Prostate gland (tissue), 2 donors: ENCODE data around the gene PRR7. TPM values are rescaled to one million over a fixed set of nuclear protein-coding genes. Genes with fewer than 3 reads are reported as not detected.

Experiments
- DNase-seq: peaks from one replicate; pipeline ENCODE4 v3.0.0-alpha.2; 2019; ENCODE audit warnings: low spot score
- H3K27ac ChIP-seq, 2 donors: fragments of 200-600 bp; sonication (generic); 2 replicates each; pipeline ENCODE4 v1.5.1; 2017 to 2019
- H3K27me3 ChIP-seq: fragments of 200-600 bp; sonication (generic); replicated peaks from 2 replicates; pipeline ENCODE4 v1.5.1; 2019; ENCODE audit not compliant: insufficient read depth
- H3K36me3 ChIP-seq, 2 donors: fragments of 200-600 bp; sonication (generic); 1 replicate in 1 of 2; 2 replicates in 1 of 2; pipeline versions ENCODE4 v1.5.1 to v1.8.1; 2017 to 2019
- H3K4me1 ChIP-seq: fragments of 200-600 bp; sonication (generic); replicated peaks from 2 replicates; pipeline ENCODE4 v1.5.1; 2019
- H3K4me3 ChIP-seq, 2 donors: fragments of 200-600 bp; sonication (generic); 2 replicates each; pipeline ENCODE4 v1.5.1; 2017 to 2019
- H3K9me3 ChIP-seq: fragments of 200-600 bp; sonication (generic); 2 replicates; pipeline ENCODE4 v1.5.1; 2017
- POLR2A ChIP-seq: fragments of 450-650 bp; IDR thresholded peaks from one replicate; pipeline ENCODE4 v1.6.1; 2016; ENCODE audit warnings: antibody characterized with exemption, mild to moderate bottlenecking
- POLR2AphosphoS5 ChIP-seq: sonication (generic); formaldehyde crosslinking; IDR thresholded peaks from one replicate; pipeline ENCODE4 v1.6.1; 2017; ENCODE audit warnings: antibody characterized with exemption
- WGBS: methylation state at CpG from one replicate; pipeline ENCODE4 v1.1.5; 2018; 5-methylcytosine and 5-hydroxymethylcytosine counted together
- intact Hi-C: fragments of 100-400 bp; cut with DNase I; formaldehyde crosslinking; loops from one replicate; pipeline ENCODE4 v1.14.2; 2022
- total RNA-seq, 2 donors: library from RNA; depleted of rRNA; stranded (reverse); fragments of >200 nt; gene quantifications; one replicate each; pipeline ENCODE4 v1.1.0, GENCODE V29; 2016
- TF ChIP-seq, protein P1 (sequence below), 4 experiments: fragments of 200-600 bp in 2 of 4; fragments of 450-650 bp in 2 of 4; sonication (generic) in 2 of 4; IDR thresholded peaks; 1 replicate in 3 of 4; 2 replicates in 1 of 4; pipeline ENCODE4 v1.5.1; 2016 to 2019; ENCODE audit warnings: antibody characterized with exemption in 4 of 4, mild to moderate bottlenecking in 2 of 4, moderate library complexity in 2 of 4

The PRR7 gene
- total RNA-seq, 2 donors from 2014 or later = 8.7 to 11.0 TPM

DNA sequence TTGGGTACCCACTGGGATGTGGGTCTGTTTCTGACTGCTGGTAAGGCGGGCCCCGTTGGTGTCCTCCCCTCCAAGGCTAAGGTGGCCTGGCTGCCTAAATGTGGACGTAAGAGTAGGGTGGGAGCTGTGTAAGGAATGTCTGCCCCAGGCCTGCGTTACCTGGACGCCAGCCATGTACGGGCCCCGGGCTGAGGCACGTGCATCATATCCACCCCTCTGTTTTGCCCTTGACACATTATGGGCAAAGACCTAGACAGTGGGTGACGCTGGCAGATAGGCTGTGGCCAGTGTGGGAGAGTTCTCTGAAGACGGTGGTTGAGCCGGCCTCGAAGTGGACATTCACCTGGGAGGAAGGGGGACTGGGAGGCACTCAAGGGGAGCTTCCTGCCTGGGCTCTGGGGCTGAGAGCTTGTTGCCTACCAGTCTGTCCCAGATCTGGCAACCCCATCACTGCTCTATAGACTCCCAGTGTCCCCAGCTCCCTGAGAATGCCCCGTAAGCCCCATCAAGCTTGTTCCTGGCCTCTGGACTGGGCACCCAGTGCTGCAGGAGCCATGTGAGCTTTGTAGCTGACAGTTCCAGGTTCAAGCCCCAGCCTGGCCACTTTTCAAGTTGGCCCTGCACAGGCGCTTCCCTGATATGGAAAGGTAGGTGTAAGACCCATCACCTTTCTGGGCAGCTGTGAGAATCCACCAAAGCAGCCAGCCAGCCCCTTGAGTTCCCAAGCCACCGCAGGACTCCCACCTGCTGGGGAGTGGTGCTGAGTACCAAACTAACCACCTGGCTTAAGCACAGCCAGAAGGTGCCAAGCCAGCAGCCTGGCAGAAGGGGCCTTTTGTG is 3.2 kb upstream of the PRR7 start:
- TF ChIP-seq, protein P1, sequence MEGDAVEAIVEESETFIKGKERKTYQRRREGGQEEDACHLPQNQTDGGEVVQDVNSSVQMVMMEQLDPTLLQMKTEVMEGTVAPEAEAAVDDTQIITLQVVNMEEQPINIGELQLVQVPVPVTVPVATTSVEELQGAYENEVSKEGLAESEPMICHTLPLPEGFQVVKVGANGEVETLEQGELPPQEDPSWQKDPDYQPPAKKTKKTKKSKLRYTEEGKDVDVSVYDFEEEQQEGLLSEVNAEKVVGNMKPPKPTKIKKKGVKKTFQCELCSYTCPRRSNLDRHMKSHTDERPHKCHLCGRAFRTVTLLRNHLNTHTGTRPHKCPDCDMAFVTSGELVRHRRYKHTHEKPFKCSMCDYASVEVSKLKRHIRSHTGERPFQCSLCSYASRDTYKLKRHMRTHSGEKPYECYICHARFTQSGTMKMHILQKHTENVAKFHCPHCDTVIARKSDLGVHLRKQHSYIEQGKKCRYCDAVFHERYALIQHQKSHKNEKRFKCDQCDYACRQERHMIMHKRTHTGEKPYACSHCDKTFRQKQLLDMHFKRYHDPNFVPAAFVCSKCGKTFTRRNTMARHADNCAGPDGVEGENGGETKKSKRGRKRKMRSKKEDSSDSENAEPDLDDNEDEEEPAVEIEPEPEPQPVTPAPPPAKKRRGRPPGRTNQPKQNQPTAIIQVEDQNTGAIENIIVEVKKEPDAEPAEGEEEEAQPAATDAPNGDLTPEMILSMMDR (IDR thresholded peaks at IDR 0.05) = no peak
- no peak for TF ChIP-seq POLR2A
- no peak for TF ChIP-seq POLR2AphosphoS5
- Histone ChIP-seq H3K36me3 (no peaks in the 10 kb centered on the region), H3K27me3 (no peaks in the 10 kb centered on the region), H3K4me3 (no peak overlapping the region), H3K27ac (no peak overlapping the region), H3K9me3 (no peaks in the 10 kb centered on the region), H3K4me1 (peaks cover 4% of the 10 kb centered on the region)
- 69% methylated on average over 15 of the region's 15 CpGs for WGBS
- no peak for DNase-seq
- intact Hi-C loops = no loop called here

DNA sequence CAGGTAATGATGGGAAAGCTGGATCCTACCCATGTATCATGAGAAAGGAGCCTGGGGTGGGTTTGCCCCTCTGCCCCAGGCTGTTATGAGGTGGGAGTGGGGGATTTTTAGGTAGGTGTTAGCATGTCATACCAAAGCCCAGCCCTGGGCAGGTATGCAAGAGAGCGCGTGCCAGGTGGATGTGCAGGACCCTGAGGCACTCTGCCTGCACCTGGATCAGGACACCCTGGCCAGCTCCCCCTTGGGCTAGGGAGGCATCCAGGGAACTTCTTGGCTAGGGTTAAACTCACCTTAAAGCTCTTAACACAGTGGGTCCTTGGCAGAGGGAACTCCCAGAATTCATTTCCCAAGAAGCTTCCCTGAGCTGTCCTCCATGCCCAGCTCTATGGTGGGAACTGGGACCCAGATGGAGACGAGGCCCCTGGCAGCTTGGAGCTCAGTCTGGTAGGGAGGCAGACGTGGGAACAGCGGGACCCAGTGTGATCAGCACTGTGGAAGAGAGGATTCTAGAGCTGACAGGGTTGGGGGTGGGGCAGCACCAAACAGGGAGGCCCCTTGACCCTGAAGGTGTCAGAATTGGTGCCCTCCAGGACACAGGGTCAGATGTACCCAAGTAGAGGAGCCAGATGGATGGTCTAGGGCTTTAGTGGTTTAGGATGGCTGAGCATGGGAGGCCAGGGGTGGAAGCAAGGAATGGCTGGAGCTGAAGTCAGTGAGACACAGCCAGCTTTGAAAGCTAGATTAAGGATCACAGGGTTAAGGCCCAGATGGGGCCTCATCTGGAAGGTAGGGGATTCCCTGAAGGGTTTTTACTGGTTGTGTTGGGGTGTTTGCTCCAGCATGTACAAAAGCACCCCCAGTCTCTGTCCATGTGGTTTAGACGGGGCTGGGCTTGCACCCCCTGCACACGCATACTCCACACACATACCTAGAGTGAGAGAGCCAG is 2.2 kb upstream of the PRR7 start:
- no peak for DNase-seq
- H3K27ac ChIP-seq = no peak overlapping the region
- H3K36me3 ChIP-seq = no peaks in the 10 kb centered on the region
- peaks cover 4% of the 10 kb centered on the region for H3K4me1 ChIP-seq
- H3K4me3 ChIP-seq = no peak overlapping the region
- WGBS = 60% methylated on average over 7 of the region's 7 CpGs
- H3K9me3 ChIP-seq = no peaks in the 10 kb centered on the region
- intact Hi-C loops = no loop called here
- TF ChIP-seq POLR2A (no peak), POLR2AphosphoS5 (no peak)
- TF ChIP-seq, protein P1 (IDR thresholded peaks at IDR 0.05) = no peak
- no peaks in the 10 kb centered on the region for H3K27me3 ChIP-seq

- H3K4me1 ChIP-seq = peaks cover 4% of the 10 kb centered on the region
- intact Hi-C loops = no loop called here
- TF ChIP-seq POLR2AphosphoS5 = no peak
- TF ChIP-seq, protein P1 (IDR thresholded peaks at IDR 0.05) = no peak
- no peak for TF ChIP-seq POLR2A
Observed at GRCh38 chr5:177445052-177445916, 1.3 kb upstream of the PRR7 start.

GRCh38 chr5:177445917-177446199 is 756 bp upstream of the PRR7 start:
- DNase-seq = no peak
- peak overlapping the region in 1 of 2 donors; percentile 64 for H3K4me3 ChIP-seq
- 4% methylated on average over 8 of the region's 8 CpGs for WGBS
- no peak overlapping the region for H3K27ac ChIP-seq
- H3K27me3 ChIP-seq = no peaks in the 10 kb centered on the region
- intact Hi-C loops = no loop called here
- TF ChIP-seq POLR2AphosphoS5 (no peak), POLR2A (no peak)
- TF ChIP-seq, protein P1 (IDR thresholded peaks at IDR 0.05) = no peak
- no peaks in the 10 kb centered on the region for H3K36me3 ChIP-seq
- no peaks in the 10 kb centered on the region for H3K9me3 ChIP-seq
- peaks cover 4% of the 10 kb centered on the region for H3K4me1 ChIP-seq

More at GRCh38 chr5:177445052-177445916, 1.3 kb upstream of the PRR7 start:
- no peak overlapping the region for H3K27ac ChIP-seq
- no peaks in the 10 kb centered on the region for H3K36me3 ChIP-seq
- no peaks in the 10 kb centered on the region for H3K27me3 ChIP-seq
- DNase-seq = no peak
- no peaks in the 10 kb centered on the region for H3K9me3 ChIP-seq
- H3K4me3 ChIP-seq = no peak overlapping the region
- 50% methylated on average over 10 of the region's 10 CpGs for WGBS
